ENCODE data around the gene CLEC4G. TPM values are rescaled to one million over a fixed set of nuclear protein-coding genes. Genes with fewer than 3 reads are reported as not detected.

CLEC4G gene
- total RNA-seq, 1 experiment from 2014 or later, result not detected

- CTCF ChIA-PET, result no interaction called here
- DNase-seq, result no peak
- Mint-ChIP-seq H3K4me3 (ENCODE audit: low read depth, unreplicated experiment) (no peak overlapping the region), H3K9me3 (ENCODE audit: low read depth, unreplicated experiment) (no peaks in the 10 kb centered on the region), H3K27me3 (ENCODE audit: unreplicated experiment) (peaks cover 22% of the 10 kb centered on the region), H3K4me1 (ENCODE audit: low read depth, unreplicated experiment) (peaks cover 8% of the 10 kb centered on the region), H3K36me3 (ENCODE audit: insufficient read depth, unreplicated experiment) (peaks cover 13% of the 10 kb centered on the region), H3K27ac (ENCODE audit: unreplicated experiment) (no peak overlapping the region)
- no peak for TF ChIP-seq CTCF (IDR thresholded peaks at IDR 0.05; ENCODE audit: unreplicated experiment)
- no TSS peak for BruUV-seq (replicated peaks)
- intact Hi-C loops (cut with micrococcal nuclease; ENCODE audit: unreplicated experiment), result no loop called here
Measured at GRCh38 chr19:7689165-7689564, 42.7 kb downstream of the CLEC4G start.

- DNase-seq, result no peak
- CTCF ChIA-PET, result no interaction called here
- Mint-ChIP-seq H3K4me1 (ENCODE audit: low read depth, unreplicated experiment) (peaks cover 8% of the 10 kb centered on the region), H3K27ac (ENCODE audit: unreplicated experiment) (no peak overlapping the region), H3K4me3 (ENCODE audit: low read depth, unreplicated experiment) (no peak overlapping the region), H3K36me3 (ENCODE audit: insufficient read depth, unreplicated experiment) (peaks cover 19% of the 10 kb centered on the region), H3K27me3 (ENCODE audit: unreplicated experiment) (peaks cover 22% of the 10 kb centered on the region), H3K9me3 (ENCODE audit: low read depth, unreplicated experiment) (no peaks in the 10 kb centered on the region)
- intact Hi-C loops (cut with micrococcal nuclease; ENCODE audit: unreplicated experiment), result no loop called here
- BruUV-seq (replicated peaks), result no TSS peak
- no peak for TF ChIP-seq CTCF (IDR thresholded peaks at IDR 0.05; ENCODE audit: unreplicated experiment)
Measured at GRCh38 chr19:7687177-7687576, 44.7 kb downstream of the CLEC4G start.

- peaks cover 29% of the 10 kb centered on the region for H3K36me3 Mint-ChIP-seq (ENCODE audit: insufficient read depth, unreplicated experiment)
- CTCF ChIA-PET, result interaction anchor here (1.1 kb wide), 1 partner anchor 118 kb away, joined by 3 read pairs; no protein-coding TSS in a partner anchor
- no peaks in the 10 kb centered on the region for H3K9me3 Mint-ChIP-seq (ENCODE audit: low read depth, unreplicated experiment)
- no peak overlapping the region for H3K4me3 Mint-ChIP-seq (ENCODE audit: low read depth, unreplicated experiment)
- TF ChIP-seq CTCF (IDR thresholded peaks at IDR 0.05; ENCODE audit: unreplicated experiment), result no peak
- BruUV-seq (replicated peaks), result no TSS peak
- H3K27ac Mint-ChIP-seq (ENCODE audit: unreplicated experiment), result no peak overlapping the region
- peaks cover 8% of the 10 kb centered on the region for H3K4me1 Mint-ChIP-seq (ENCODE audit: low read depth, unreplicated experiment)
- no peak for DNase-seq
- intact Hi-C loops (cut with micrococcal nuclease; ENCODE audit: unreplicated experiment), result no loop called here
- H3K27me3 Mint-ChIP-seq (ENCODE audit: unreplicated experiment), result peaks cover 22% of the 10 kb centered on the region
Measured at GRCh38 chr19:7685546-7686445, 46.1 kb downstream of the CLEC4G start.

GRCh38 chr19:7682175-7682855, 49.6 kb downstream of the CLEC4G start:
- no peak for DNase-seq
- no peak for TF ChIP-seq CTCF (IDR thresholded peaks at IDR 0.05; ENCODE audit: unreplicated experiment)
- H3K27ac Mint-ChIP-seq (ENCODE audit: unreplicated experiment), result no peak overlapping the region
- H3K36me3 Mint-ChIP-seq (ENCODE audit: insufficient read depth, unreplicated experiment), result peaks cover 35% of the 10 kb centered on the region
- H3K9me3 Mint-ChIP-seq (ENCODE audit: low read depth, unreplicated experiment), result no peaks in the 10 kb centered on the region
- H3K27me3 Mint-ChIP-seq (ENCODE audit: unreplicated experiment), result peaks cover 48% of the 10 kb centered on the region
- H3K4me3 Mint-ChIP-seq (ENCODE audit: low read depth, unreplicated experiment), result peak overlapping the region; percentile 85
- TSS peak; percentile 66 for BruUV-seq (replicated peaks)
- H3K4me1 Mint-ChIP-seq (ENCODE audit: low read depth, unreplicated experiment), result peaks cover 8% of the 10 kb centered on the region
- intact Hi-C loops (cut with micrococcal nuclease; ENCODE audit: unreplicated experiment), result no loop called here
- CTCF ChIA-PET, result interaction anchor here (1.0 kb wide), 1 partner anchor 31 kb away, joined by 3 read pairs; no protein-coding TSS in a partner anchor

Measured in Calu3 (cell line).